ENCODE results near the gene SH3RF3.

GRCh38 chr2:109398366-109399015 is 269.5 kb downstream of the SH3RF3 start:
- TF ChIP-seq GATA2 (IDR thresholded peaks at IDR 0.05; ENCODE audit: low read depth, low read length) = no peak
- no peak for TF ChIP-seq GATA3 (IDR thresholded peaks at IDR 0.05; ENCODE audit: low read depth, low read length)
